Measurements from ENCODE around the gene NEDD9. TPM values are rescaled to one million over a fixed set of nuclear protein-coding genes. Genes with fewer than 3 reads are reported as not detected.

The NEDD9 gene
- total RNA-seq, 2 donors from 2014 or later = 11.0 to 24.4 TPM

DNA sequence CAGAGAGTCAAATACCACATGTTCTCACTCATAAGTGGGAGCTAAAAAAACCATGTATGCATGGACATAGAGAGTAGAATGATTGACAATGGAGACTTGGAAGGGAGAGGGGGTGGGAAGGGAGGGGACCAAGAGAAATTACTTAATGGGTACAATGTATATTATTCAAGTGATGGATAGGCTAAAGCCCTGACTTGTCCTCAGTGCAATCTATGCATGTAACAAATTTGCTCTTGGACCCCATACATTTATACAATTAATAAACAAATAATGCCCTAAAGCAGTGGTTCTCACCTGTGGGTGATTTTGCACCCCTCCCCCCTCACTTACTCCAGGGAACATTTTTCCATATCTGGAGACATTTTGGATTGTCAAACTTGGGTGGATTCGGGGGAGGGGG is 33.5 kb upstream of the NEDD9 start:
- Mint-ChIP-seq H3K36me3 (peaks cover 1 to 12% of the 10 kb centered on the region in 2 donors), H3K27ac (no peak overlapping the region), H3K9me3 (peaks cover 0 to 11% of the 10 kb centered on the region in 2 donors)
- no peak for DNase-seq (ENCODE audit: low spot score in 2 of 2)
- no peak for ATAC-seq

DNA sequence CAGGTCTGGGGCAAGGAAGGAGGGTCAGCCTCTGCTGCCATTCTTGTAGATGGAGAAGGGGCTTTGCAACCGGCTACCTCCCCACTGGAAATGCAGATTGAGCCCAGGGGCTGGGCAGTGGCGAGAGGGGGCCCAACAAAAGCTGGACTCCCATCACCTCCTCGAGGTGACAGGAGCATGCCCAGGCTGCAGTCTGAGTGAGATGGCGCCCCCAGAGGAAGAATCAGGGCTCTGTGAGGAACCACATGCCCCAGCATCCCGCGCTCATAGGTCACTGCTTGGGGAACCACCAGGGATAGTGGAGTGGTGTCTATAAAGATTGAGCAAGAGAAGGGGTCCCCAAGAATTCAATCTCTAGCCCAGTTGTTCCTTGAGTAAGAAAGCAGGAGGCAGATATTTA is 31.6 kb upstream of the NEDD9 start:
- peaks cover 0 to 11% of the 10 kb centered on the region in 2 donors for H3K9me3 Mint-ChIP-seq
- H3K36me3 Mint-ChIP-seq = peaks cover 9 to 12% of the 10 kb centered on the region in 2 donors
- no peak for ATAC-seq
- DNase-seq (ENCODE audit: low spot score in 2 of 2) = no peak
- H3K27ac Mint-ChIP-seq = no peak overlapping the region

- H3K27ac Mint-ChIP-seq = no peak overlapping the region
- ATAC-seq (no peak), DNase-seq (ENCODE audit: low spot score in 2 of 2) (no peak)
- peaks cover 0 to 11% of the 10 kb centered on the region in 2 donors for H3K9me3 Mint-ChIP-seq
- H3K36me3 Mint-ChIP-seq = peaks cover 9 to 12% of the 10 kb centered on the region in 2 donors
Measured at GRCh38 chr6:11263291-11263775, 30.9 kb upstream of the NEDD9 start.

- DNase-seq (ENCODE audit: low spot score in 2 of 2) (no peak), ATAC-seq (no peak)
- H3K36me3 Mint-ChIP-seq = peaks cover 9 to 18% of the 10 kb centered on the region in 2 donors
- no peak overlapping the region for H3K27ac Mint-ChIP-seq
- peaks cover 0 to 11% of the 10 kb centered on the region in 2 donors for H3K9me3 Mint-ChIP-seq
Measured at GRCh38 chr6:11262242-11262641, 29.8 kb upstream of the NEDD9 start.

DNA sequence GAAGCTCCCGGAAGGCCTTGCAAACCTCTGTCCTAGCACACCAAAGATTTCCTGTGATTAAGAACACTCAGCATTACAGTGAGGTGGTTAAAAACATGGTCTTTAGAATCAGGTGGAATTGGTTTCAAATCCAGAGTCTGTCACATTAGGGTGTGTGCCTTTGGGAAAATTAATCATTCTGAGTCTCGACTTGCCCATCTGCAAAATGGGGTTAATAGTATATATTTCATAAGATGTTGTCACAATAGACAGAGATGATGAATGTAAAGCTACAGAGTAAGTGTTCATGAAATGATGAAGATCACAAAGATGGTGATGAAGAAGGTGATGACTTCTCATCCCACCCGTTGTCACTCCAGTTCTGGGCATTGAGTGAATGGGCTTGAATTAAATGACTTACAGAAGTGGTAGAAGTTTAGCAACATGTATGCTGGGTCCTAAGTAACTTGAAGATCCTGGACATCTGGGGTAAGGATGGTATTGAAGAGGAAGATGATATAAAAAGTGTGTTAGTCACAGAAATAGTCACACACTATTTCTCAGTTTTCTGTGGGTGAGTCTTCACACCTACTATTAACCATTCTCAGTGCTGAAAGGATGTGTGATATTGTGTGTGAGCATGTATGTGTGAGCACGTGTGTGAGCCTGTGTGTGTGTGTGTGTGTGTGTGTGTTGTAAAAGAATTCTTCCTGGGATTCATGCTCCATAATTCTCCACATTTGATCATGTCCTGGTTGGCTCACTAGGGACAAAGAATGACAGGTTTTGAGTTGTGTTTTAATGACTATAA is 28.0 kb upstream of the NEDD9 start:
- ATAC-seq (peak in 1 of 2 donors; percentile 26), DNase-seq (ENCODE audit: low spot score in 2 of 2) (no peak)
- no peak overlapping the region for H3K27ac Mint-ChIP-seq
- H3K9me3 Mint-ChIP-seq = peaks cover 0 to 11% of the 10 kb centered on the region in 2 donors
- H3K36me3 Mint-ChIP-seq = peaks cover 9 to 19% of the 10 kb centered on the region in 2 donors

DNA sequence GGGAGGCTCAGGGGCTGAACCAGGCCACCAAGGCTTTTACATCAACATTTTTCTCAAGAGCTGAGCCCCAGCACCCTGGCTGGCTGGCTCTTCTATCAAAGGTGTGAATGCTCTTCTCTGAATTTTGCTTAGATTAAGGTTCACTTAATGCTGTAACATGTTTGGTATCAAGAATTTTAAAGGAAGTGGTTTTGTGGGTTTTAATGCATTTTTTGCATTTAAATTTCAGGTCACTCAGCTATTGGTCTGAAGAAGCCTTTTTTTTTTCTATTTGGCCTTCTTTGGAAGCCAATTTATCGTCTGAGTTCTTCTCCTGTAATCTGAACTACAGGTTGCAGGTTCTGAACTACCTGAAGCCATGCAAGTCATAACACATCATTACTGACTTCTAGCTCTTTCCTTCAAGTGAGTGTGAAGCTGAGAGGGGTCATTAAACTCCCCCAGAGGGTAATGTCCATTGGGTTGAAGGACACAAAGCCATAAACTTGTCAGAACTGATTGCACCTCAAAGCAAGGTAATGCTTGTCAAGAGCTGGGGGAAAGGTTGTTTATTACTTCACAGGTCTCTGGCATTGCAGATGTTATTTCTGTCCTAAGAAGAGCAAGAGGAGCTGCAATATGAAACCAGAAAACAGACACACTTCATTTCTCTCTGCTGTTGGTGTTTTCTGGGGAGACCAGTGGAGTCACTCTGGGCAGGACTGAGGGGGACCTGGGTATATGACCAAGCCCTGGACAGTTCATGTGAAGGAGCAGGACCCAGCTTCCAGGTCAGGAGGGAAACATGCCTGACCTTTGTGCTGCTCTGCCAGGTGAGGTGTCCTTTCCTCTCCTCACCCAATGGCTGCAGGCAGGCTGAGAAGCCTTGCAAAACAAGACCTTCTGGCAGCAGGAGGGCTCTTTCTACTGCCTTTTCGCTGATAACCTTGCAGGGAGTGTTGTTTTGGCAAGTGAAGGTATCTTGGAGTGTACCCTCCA is 26.1 kb upstream of the NEDD9 start:
- no peak for DNase-seq (ENCODE audit: low spot score in 2 of 2)
- ATAC-seq = peak in 1 of 2 donors; percentile 47

DNA sequence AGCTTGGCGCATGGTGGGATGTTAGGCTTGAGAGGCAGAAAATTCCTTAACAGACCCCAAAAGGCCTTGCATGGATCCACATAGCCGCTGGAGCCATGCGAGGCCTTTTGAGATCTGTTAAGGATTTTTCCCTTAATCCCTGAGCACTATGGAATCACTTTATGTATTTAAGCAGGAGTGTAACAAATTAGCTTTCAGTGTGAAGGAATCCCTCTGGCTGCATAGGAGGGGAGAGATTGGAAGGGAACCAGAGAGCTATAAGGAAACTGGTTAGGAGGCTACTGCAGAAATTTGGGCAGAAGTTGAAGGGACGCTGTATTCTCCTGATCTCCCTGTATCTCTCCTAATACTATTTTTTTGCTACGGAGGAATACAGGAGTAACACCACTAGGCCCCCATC is 23.1 kb upstream of the NEDD9 start:
- H3K27ac Mint-ChIP-seq = no peak overlapping the region
- ATAC-seq (no peak), DNase-seq (ENCODE audit: low spot score in 2 of 2) (no peak)
- peaks cover 15 to 20% of the 10 kb centered on the region in 2 donors for H3K36me3 Mint-ChIP-seq
- no peaks in the 10 kb centered on the region for H3K9me3 Mint-ChIP-seq

More for the DNA sequence above, 26.1 kb upstream of the NEDD9 start:
- peaks cover 9 to 15% of the 10 kb centered on the region in 2 donors for H3K36me3 Mint-ChIP-seq
- H3K9me3 Mint-ChIP-seq = peaks cover 0 to 3% of the 10 kb centered on the region in 2 donors
- H3K27ac Mint-ChIP-seq = peak overlapping the region in 1 of 2 donors; percentile 41

GRCh38 chr6:11253594-11253993 is 21.1 kb upstream of the NEDD9 start:
- ATAC-seq (no peak), DNase-seq (ENCODE audit: low spot score in 2 of 2) (no peak)
- peaks cover 0 to 11% of the 10 kb centered on the region in 2 donors for H3K9me3 Mint-ChIP-seq
- no peak overlapping the region for H3K27ac Mint-ChIP-seq
- peaks cover 17 to 37% of the 10 kb centered on the region in 2 donors for H3K36me3 Mint-ChIP-seq

- DNase-seq (ENCODE audit: low spot score in 2 of 2) (no peak), ATAC-seq (no peak)
- Mint-ChIP-seq H3K36me3 (peaks cover 26 to 43% of the 10 kb centered on the region in 2 donors), H3K27ac (peak overlapping the region in 1 of 2 donors; percentile 49), H3K9me3 (peaks cover 0 to 18% of the 10 kb centered on the region in 2 donors)
Measured at GRCh38 chr6:11251553-11252360, 19.3 kb upstream of the NEDD9 start.

- Mint-ChIP-seq H3K9me3 (peaks cover 0 to 19% of the 10 kb centered on the region in 2 donors), H3K27ac (no peak overlapping the region), H3K36me3 (peaks cover 26 to 39% of the 10 kb centered on the region in 2 donors)
- DNase-seq (ENCODE audit: low spot score in 2 of 2) (no peak), ATAC-seq (no peak)
Measured at GRCh38 chr6:11250108-11250507, 17.6 kb upstream of the NEDD9 start.

DNA sequence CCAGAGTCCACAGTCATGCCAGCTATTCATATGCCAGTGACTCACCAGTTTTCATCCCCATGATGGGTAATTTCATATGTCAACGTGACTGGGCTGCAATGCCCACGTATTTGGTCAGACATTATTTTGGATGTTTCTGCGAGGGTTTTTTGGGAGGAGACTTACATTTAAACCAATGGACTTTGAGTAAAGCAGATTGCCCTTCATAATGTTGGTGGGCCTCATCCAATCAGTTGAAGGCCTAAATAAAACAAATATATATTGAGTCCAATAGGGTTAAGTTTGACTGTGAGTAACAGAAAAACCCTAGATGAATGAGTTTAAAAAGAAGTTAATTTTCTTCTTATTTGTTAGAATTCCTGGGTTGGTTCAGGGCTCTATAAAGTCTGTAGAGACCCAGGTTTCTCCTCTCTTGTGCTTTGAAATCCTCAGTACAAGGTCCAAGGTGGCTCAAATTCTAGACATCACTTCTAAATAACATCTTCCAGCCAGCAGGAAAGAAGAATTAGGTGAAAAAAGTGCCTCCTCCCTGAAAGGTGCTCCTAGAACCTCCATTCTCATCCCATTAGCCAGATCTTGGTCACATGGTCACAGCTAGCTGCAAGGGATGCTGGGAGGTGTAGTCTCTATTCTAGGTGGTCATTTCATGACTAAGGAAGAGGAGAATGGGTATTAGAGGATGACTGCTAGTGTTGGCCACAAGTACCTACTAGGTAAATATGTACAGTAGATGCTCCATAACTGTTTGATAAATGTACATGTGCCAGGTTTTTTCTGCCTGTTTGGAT is 16.7 kb upstream of the NEDD9 start:
- H3K36me3 Mint-ChIP-seq = peaks cover 26 to 42% of the 10 kb centered on the region in 2 donors
- DNase-seq (ENCODE audit: low spot score in 2 of 2) (no peak), ATAC-seq (no peak)
- peaks cover 0 to 28% of the 10 kb centered on the region in 2 donors for H3K9me3 Mint-ChIP-seq
- H3K27ac Mint-ChIP-seq = no peak overlapping the region

GRCh38 chr6:11246722-11247121 is 14.3 kb upstream of the NEDD9 start:
- DNase-seq (ENCODE audit: low spot score in 2 of 2) (no peak), ATAC-seq (no peak)
- Mint-ChIP-seq H3K9me3 (peaks cover 0 to 34% of the 10 kb centered on the region in 2 donors), H3K36me3 (peaks cover 22 to 43% of the 10 kb centered on the region in 2 donors), H3K27ac (peak overlapping the region in 1 of 2 donors; percentile 19)

DNA sequence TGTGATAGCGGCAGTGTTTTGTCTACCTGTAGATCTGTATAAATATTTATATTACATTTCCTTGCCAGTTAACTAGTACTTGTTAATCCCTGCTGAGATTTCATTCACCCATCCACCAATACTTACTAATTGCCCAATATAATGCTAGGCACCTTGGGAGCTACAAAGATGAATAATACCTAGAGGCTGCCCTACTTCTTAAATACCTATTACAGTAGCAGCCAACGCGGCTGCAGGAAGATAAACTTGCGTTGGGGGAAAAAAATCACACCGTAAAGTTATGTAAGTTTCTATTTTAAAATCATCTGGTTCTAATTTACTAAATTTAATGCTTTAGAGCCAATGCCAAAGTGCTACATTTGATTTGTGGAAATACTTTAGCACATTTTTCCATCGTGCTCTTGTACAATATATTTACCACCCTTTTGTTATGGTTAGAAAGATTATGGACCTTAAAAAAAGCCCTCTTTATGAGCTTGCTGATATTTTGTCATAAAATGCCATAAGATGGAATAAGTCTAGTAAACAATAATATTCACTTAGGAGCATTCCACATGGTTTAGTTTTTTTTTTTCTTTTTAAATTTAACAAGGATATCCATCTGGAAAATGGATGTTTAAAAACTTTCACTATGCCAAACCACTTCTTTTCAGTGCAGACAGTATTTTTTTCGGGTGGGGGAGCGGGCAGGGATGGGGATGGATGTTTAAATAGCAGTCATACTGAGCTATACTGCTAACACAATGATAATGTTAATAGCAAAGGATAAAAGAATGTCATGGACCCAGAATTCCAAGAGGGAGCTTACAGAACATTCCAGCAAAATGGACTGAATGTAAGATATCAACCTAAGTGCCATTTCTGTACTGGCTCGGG is 13.2 kb upstream of the NEDD9 start:
- DNase-seq (ENCODE audit: low spot score in 2 of 2) (no peak), ATAC-seq (no peak)
- peaks cover 0 to 34% of the 10 kb centered on the region in 2 donors for H3K9me3 Mint-ChIP-seq
- H3K36me3 Mint-ChIP-seq = peaks cover 15 to 36% of the 10 kb centered on the region in 2 donors
- no peak overlapping the region for H3K27ac Mint-ChIP-seq

- Mint-ChIP-seq H3K9me3 (peaks cover 0 to 32% of the 10 kb centered on the region in 2 donors), H3K36me3 (peaks cover 14 to 28% of the 10 kb centered on the region in 2 donors), H3K27ac (no peak overlapping the region)
- DNase-seq (ENCODE audit: low spot score in 2 of 2) (no peak), ATAC-seq (no peak)
Measured at GRCh38 chr6:11244387-11245126, 12.1 kb upstream of the NEDD9 start.

All from activated naive CD4-positive, alpha-beta T cell treated with anti-CD3 and anti-CD28 coated beads, Interleukin-2, amount 50 U/mL, for 72 hours (primary cell).